Fibroblast of villous mesenchyme (primary cell): ENCODE data around the gene KLK13. TPM values are rescaled to one million over a fixed set of nuclear protein-coding genes. Genes with fewer than 3 reads are reported as not detected.

Experiments used
- DNase-seq: peaks from one replicate; pipeline ENCODE4 v3.0.0-alpha.2; 2010; ENCODE audit warnings: low read depth
- H3K4me3 ChIP-seq: 2 replicates; pipeline ENCODE4 v1.5.1; 2011; ENCODE audit warnings: low read depth, mild to moderate bottlenecking, low read length
- total RNA-seq: library from RNA; depleted of rRNA; stranded (reverse); fragments of >200 nt; gene quantifications from 2 replicates; pipeline ENCODE4 v1.2.3, GENCODE V29; 2012
- TF ChIP-seq, protein P1 (sequence below): IDR thresholded peaks from 2 replicates; pipeline ENCODE4 v1.5.1; 2012; ENCODE audit warnings: low read depth, mild to moderate bottlenecking, low read length; ENCODE audit not compliant: insufficient read depth

Gene KLK13
- total RNA-seq, 1 donor, result not detected

DNA sequence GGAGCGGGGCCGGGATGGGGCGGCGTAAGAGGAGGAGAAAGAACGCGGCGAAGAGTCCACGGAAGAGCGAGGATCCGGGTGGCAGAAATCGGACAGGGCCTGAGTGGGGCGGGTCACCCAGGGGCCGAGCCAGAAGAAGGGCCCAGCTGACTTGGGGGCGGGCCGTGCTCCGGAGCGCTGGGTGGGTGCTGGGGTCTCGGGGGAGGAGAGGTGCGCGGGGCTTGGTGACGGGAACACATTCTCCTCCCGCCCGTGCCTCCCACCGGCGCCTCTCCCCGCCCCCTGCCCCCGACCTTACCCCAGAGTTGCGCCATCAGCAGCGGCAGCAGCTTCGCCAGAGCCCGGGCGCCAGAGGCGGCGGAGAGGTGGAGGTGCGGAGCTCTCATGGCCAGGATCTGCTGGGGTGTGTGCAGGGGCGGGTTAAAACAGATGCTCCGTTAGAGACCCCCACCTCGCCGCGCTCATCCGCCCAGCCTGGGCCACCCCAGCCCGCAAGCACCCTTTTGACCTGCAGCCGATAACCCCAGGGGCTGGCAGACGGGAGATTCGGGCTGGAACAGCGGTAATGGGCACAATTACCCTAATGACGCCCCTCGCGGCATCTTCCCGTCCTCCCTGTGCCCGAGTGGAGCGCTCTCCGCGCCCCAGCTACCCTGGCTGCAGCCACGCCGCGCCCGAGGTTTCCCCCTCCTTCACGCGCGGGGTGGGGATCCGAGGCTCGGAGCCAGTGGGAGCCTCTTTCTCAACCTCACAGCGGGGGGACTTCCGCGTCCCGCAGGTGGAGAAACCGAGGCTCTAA lies 45.9 kb downstream of the KLK13 start:
- DNase-seq, result no peak
- no peak overlapping the region for H3K4me3 ChIP-seq
- TF ChIP-seq, protein P1, sequence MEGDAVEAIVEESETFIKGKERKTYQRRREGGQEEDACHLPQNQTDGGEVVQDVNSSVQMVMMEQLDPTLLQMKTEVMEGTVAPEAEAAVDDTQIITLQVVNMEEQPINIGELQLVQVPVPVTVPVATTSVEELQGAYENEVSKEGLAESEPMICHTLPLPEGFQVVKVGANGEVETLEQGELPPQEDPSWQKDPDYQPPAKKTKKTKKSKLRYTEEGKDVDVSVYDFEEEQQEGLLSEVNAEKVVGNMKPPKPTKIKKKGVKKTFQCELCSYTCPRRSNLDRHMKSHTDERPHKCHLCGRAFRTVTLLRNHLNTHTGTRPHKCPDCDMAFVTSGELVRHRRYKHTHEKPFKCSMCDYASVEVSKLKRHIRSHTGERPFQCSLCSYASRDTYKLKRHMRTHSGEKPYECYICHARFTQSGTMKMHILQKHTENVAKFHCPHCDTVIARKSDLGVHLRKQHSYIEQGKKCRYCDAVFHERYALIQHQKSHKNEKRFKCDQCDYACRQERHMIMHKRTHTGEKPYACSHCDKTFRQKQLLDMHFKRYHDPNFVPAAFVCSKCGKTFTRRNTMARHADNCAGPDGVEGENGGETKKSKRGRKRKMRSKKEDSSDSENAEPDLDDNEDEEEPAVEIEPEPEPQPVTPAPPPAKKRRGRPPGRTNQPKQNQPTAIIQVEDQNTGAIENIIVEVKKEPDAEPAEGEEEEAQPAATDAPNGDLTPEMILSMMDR, result no peak

GRCh38 chr19:51016798-51017683 lies 47.9 kb downstream of the KLK13 start:
- peak; percentile 8 for DNase-seq
- TF ChIP-seq, protein P1, result peak; percentile 42
- H3K4me3 ChIP-seq, result no peak overlapping the region

GRCh38 chr19:51015691-51016267 lies 49.1 kb downstream of the KLK13 start:
- TF ChIP-seq, protein P1, result no peak
- H3K4me3 ChIP-seq, result no peak overlapping the region
- no peak for DNase-seq

DNA sequence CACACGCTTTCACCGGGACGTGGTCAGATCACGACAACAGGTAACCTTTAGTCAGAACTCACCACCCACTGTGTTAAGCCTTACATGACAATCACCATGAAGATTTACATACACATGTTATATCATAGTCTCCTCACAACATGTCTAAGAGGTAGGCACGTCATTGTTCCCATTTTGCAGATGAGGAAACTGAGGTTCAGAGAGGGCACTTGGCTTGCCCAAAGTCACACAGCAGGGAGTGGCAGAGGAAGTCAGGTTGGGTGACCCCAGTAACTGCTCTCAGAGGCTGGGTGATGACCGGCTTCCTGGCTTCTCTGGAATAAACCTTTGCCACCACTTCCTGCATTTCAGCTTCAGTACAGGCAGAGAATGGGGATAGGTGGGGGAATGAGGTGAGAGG lies 50.6 kb downstream of the KLK13 start:
- no peak for DNase-seq
- TF ChIP-seq, protein P1, result no peak
- no peak overlapping the region for H3K4me3 ChIP-seq

DNA sequence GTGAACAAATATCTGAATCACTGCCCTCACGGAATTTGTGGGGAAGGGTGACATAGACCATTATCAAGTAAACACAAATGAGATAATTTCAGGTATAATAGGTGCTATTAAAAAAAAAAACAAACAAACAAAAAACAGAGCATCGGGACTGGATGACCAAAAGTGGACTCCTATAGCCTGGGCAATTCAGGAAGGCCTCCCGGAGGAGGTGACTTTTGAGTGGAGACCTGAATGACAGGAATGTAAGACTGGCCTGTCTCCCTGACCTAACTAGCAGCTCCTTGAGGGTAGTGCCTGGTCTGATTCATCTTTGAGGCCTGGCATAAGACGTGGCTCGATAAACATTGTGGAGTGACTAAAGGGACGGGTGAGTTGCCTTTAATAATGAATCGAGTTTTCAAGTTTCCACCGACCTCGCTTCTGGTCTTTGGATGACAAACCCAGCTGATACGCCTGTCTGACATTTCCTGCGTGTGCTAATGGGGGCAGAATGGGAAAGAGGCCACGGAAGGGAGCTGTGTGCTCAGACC lies 52.2 kb downstream of the KLK13 start:
- TF ChIP-seq, protein P1, result no peak
- H3K4me3 ChIP-seq, result no peak overlapping the region
- DNase-seq, result no peak

GRCh38 chr19:51010066-51010795 lies 54.7 kb downstream of the KLK13 start:
- TF ChIP-seq, protein P1, result no peak
- no peak overlapping the region for H3K4me3 ChIP-seq
- DNase-seq, result no peak
